GM10847 (cell line): ENCODE results near the gene SUPT3H.

Experiments
- POLR2A ChIP-seq: IDR thresholded peaks from 2 replicates; pipeline ENCODE4 v1.6.1; 2011; ENCODE audit not compliant: insufficient read length; ENCODE audit errors: extremely low read depth

The SUPT3H gene

DNA sequence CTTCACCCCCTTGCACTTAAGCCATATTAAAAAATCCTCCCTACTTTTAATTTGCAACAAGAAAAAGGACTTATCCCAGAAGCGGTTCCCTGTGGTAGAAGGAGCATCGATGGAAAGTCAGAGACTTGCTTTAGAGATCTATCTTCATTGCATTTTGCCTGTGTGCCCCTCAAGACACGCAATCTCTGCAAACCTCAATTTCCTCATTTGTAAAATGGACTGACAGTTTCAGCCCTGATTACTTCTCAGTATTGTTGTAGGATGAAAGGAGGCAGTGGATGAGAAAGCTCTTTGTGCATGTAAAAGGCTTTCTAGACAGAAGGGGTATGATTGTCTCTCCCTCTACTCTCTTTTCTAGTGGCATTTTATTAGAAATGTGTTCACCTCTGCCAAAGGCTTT, 580.0 kb downstream of the SUPT3H start:
- TF ChIP-seq POLR2A, result no peak

DNA sequence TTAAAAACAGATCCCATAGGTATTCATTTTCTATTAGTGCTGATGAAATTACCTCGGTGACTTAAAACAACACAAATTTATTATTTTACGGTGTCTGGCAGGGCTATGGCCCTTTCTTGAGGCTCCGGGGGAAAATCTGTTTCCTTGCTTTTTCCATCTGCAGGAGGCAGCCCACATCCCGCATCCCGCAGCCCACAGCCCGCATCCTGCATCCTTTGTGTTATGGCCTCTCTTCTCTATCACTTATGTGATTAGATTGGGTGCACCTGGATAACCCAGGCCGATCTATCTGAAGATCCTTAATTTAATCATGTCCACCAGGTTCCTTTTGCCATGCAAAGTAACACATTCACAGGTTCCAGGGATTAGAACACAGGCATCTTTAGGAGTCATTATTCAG, 582.4 kb downstream of the SUPT3H start:
- no peak for TF ChIP-seq POLR2A

DNA sequence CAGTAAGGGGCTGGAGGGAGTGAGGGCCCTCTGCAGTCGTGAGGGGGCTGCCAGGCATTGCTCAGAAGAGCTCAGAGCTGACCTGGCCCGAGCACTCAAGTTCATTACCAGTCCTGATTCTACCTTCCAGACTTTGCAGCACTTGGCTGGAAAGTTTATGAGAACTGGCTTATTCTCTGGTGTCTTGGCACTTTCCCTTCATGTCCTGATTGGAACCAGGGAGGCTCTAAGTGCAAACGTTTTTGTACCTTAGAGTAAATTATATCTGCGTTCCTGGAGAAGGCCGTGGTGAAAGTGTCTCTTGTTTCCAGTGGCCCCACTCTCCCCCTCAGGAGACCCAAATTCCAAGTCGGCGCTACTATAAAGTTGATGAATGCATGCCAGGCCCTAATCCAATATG, 587.9 kb downstream of the SUPT3H start:
- TF ChIP-seq POLR2A, result no peak

DNA sequence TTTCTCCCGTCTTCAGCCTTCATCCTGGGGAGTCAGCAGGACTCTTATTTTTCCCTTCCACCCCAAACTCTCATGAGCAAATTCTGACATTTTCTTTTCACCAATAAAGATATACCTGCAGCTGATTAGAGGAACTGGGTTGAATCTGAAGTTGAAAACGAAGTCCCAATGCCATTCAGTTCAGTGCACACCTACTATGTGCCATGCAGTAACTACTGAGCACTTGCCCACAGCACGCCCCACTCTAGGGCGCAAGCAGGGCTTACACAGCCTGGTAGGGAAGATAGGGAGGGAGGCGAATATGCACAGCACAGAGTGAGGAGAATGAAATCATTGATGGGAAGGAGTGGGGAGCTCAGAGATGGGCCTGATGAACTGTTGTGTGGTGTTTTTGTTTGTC, 588.7 kb downstream of the SUPT3H start:
- no peak for TF ChIP-seq POLR2A

DNA sequence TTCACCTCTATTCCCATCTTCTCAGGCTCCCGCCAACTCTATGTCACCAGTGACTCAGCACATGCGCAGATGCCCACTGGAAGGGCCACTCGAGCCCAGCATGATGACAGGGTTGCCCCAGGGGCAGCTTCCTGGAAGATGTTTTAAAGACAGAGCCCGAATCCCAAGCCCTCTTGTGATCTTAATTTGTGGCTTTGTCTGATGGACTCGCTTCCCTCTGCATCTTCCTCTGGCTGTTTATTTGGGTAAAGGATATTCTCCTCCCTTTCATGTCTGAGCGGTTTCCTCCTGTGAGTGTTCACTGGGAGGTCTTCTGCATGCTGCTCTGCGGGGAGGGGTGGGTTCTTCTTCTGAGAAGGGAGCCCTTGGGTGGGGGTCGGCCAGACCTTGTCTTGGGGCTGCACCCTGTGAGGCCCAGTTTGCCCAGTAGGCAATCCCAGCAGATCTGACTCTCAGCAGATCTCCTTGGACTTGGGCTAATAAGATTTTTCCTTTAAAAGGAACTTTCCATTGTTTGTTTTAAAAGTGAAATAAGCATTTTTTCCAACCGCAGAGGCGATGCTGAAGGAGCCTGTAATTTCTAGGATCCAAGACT, 589.2 kb downstream of the SUPT3H start:
- no peak for TF ChIP-seq POLR2A

DNA sequence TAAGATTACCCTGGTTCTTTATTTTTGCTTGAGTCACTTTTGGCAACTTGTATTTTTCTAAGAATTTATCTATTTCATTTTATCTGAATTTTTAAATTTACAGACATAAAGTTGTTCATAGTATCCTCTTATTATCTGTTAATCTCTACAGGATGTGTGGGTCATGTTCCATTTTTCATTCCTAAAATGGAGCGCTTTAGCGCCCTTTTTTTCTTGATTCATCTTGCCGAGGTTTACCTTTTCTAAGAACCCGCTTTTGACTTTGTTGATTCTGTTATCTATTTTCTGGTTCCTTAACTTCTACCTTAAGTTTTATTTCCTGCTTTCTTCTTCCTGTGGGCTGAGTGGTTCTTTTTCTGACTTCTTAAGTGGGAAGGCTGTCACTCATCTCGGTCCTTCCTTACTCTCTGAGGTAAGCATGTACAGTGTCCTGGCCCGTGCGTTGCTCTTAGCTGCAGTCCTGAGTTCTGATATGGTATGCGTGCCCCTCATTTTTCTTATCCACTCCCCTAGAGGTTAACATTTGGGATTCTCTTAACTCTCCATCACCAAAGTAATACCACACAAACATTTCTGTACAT, 590.4 kb downstream of the SUPT3H start:
- no peak for TF ChIP-seq POLR2A

DNA sequence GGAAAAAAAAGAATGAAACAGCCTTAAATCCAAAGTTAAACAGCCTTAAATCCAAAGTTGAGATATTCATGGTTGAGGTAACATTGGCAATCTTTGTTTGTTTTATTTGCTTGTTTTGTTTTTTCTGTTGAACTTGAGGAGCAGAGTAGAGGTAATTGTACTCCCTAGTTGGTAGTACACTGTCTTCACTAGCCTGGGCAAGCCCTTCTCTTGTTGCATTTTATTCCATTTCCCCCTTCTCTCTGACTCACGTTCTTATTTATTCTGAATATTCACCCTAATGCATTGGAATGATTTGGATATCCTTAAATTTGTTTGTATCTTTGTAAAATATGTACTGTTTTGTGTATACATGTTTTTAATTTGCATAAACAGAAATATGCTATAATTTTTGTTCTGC, 592.6 kb downstream of the SUPT3H start:
- no peak for TF ChIP-seq POLR2A

DNA sequence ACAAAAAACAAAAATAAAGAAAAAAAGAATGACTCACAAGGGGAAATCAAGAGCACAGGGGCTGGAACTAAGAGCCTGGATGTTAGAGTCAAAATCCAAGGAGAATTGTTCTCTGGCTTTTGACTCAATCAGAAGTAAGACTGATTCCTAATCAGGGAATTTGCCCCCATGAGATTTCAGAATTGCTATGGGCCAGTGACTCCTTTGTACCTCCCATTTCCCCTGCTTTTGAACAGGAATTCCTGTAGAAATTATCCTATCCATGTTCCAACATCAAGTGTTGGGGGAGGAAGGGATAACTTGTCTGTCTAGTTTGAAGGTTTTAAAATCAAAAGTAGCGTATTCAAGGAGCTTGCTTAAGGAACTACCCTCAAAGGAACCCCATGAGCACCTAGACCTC, 593.5 kb downstream of the SUPT3H start:
- TF ChIP-seq POLR2A, result no peak

DNA sequence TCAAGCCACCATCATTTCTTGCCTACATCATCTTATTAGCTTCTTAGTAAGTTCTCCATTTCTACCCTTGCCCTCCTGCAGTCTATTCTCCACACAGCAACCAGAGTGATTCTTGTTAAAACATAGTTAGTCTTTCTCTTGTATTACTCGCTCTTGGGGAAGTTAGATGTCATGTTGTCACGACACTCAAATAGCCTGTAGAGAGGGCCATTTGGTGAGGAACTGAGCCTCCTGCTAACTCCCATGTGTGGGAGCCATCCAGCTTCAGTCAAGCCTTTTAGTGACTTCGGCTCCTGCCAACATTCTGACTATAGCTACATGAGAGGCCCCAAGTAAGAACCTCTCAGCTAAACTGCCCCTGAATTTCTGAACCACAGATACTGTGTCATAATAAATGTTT, 594.8 kb downstream of the SUPT3H start:
- no peak for TF ChIP-seq POLR2A

DNA sequence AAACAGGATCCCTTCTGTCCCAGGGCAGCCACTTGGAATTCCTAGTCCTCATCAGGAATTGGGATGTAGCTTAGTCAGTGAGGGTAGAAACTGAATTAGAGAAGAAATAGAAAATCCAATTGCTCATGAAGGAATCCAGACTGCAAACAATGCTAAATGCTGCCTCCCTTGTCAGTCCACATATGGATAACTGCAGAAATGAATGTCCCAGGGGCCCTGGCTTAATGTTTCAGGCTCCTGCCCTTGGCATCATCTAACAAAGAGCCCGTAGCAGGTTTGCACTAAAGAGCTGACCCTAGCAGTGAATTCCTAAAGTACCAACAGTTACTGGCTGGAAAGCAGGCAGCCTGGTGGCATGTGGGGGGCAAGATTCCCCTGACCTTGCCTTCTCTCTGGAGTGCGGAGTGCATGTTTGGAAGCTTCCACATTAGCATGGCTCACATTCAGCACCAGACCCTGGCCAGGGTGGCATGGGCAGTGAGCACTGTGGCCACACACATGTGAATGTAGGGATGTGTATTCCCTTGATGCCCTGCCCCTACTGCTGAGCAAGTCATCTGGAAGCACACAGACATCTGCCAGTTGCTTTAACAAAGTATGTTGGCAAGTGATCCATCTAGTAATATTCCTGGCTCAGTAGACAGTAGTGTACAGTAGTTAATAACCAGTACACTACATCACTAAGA, 595.7 kb downstream of the SUPT3H start:
- no peak for TF ChIP-seq POLR2A

DNA sequence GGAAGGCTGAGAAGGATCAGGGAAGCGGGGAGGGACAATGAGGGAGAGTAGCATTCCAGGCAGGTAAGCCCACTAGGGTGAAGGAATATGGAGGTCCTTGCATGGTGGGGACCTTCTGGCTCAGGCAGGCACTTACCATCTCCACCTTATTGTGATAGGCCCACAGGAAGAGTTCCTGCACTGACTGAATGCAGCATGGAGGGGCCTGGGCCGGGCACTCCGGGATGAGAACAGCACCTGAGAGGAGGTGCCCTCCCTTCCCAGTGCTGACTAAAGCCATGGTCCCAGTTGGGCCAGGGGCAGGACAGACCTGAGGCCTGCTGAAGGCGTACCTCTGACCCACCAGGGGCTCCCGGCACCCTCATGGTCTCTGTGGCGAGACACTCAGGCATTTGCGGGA, 597.6 kb downstream of the SUPT3H start:
- no peak for TF ChIP-seq POLR2A

DNA sequence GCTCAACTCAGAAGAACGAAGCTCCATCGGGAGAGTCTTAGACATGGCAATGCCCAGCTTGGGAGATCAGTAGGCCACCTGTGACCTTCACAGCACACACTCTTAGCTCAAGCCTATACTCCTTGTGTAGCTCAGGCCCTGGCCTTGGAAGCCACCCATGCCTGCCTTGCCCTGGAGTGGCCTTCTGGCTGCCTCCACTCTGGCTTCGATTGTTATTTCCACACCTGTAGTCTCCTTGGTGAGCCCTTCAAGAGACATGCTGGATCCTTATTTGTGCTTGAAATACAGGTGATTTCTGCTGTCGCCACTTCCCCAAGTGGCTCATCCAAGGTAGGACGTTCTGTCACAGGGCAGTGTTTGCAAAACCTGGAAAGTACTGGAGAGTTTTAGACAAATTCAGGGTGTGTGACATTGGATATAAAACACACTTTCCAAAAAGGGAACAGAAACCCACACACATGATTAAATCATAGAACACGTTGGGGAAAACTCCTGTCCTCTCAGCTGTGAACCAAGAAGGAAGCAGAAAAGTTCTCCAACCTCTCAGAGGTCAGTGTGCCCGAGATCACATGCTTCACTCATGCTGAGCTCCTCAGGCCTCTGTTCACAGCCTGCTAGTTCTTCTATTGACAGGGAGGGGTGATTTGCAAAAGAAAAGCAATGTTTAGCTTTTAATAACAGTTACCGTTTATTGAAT, 598.5 kb downstream of the SUPT3H start:
- TF ChIP-seq POLR2A, result no peak
